Type B pancreatic cell (in vitro differentiated cells): Measurements from ENCODE around the gene FAM216B. TPM values are rescaled to one million over a fixed set of nuclear protein-coding genes. Genes with fewer than 3 reads are reported as not detected.

Experiments used
- DNase-seq: peaks from one replicate; pipeline ENCODE4 v3.0.0; 2021; ENCODE audit warnings: mixed read lengths; ENCODE audit not compliant: unreplicated experiment; ENCODE audit errors: extremely low spot score
- H3K27ac Mint-ChIP-seq: 2 replicates; pipeline ENCODE4 v1.8.0; 2021; ENCODE audit warnings: mild to moderate bottlenecking, mixed read lengths
- H3K27me3 Mint-ChIP-seq: 2 replicates; pipeline ENCODE4 v1.8.0; 2021; ENCODE audit warnings: mixed read lengths
- H3K36me3 Mint-ChIP-seq: 2 replicates; pipeline ENCODE4 v1.8.0; 2021; ENCODE audit warnings: mixed read lengths
- H3K4me1 Mint-ChIP-seq: one replicate; pipeline ENCODE4 v1.8.0; 2021; ENCODE audit warnings: mixed read lengths; ENCODE audit not compliant: unreplicated experiment
- H3K4me3 Mint-ChIP-seq: 2 replicates; pipeline ENCODE4 v1.8.0; 2021; ENCODE audit warnings: mild to moderate bottlenecking, mixed read lengths
- H3K9me3 Mint-ChIP-seq: 2 replicates; pipeline ENCODE4 v1.8.0; 2021; ENCODE audit warnings: mixed read lengths
- CTCF ChIP-seq: fragments of 200-600 bp; sonication (generic); conservative IDR thresholded peaks from 2 replicates; pipeline ENCODE4 v1.5.0; 2021; ENCODE audit warnings: antibody characterized with exemption, mild to moderate bottlenecking
- total RNA-seq: library from RNA; stranded (reverse); gene quantifications from 2 replicates; pipeline ENCODE4 v1.2.1, GENCODE V29; 2021; ENCODE audit warnings: low replicate concordance

The FAM216B gene
- total RNA-seq, 1 donor from 2014 or later, result not detected

GRCh38 chr13:42780044-42780443, 1.3 kb upstream of the FAM216B start:
- H3K4me3 Mint-ChIP-seq, result no peak overlapping the region
- H3K9me3 Mint-ChIP-seq, result peaks cover 5% of the 10 kb centered on the region
- no peaks in the 10 kb centered on the region for H3K4me1 Mint-ChIP-seq
- no peak for TF ChIP-seq CTCF
- no peaks in the 10 kb centered on the region for H3K27me3 Mint-ChIP-seq
- DNase-seq, result no peak
- H3K36me3 Mint-ChIP-seq, result no peaks in the 10 kb centered on the region
- no peak overlapping the region for H3K27ac Mint-ChIP-seq

GRCh38 chr13:42786715-42787114, 5.3 kb downstream of the FAM216B start:
- no peak overlapping the region for H3K27ac Mint-ChIP-seq
- H3K4me1 Mint-ChIP-seq, result no peaks in the 10 kb centered on the region
- no peaks in the 10 kb centered on the region for H3K36me3 Mint-ChIP-seq
- no peak overlapping the region for H3K4me3 Mint-ChIP-seq
- TF ChIP-seq CTCF, result no peak
- DNase-seq, result no peak
- H3K9me3 Mint-ChIP-seq, result peaks cover 4% of the 10 kb centered on the region
- no peaks in the 10 kb centered on the region for H3K27me3 Mint-ChIP-seq

- H3K4me1 Mint-ChIP-seq, result no peaks in the 10 kb centered on the region
- H3K27ac Mint-ChIP-seq, result no peak overlapping the region
Measured at GRCh38 chr13:42788601-42789000, 7.2 kb downstream of the FAM216B start.

GRCh38 chr13:42792154-42792553, 10.8 kb downstream of the FAM216B start:
- no peak overlapping the region for H3K4me3 Mint-ChIP-seq
- no peak for DNase-seq
- H3K36me3 Mint-ChIP-seq, result no peaks in the 10 kb centered on the region
- no peak overlapping the region for H3K27ac Mint-ChIP-seq
- H3K4me1 Mint-ChIP-seq, result no peaks in the 10 kb centered on the region
- peaks cover 7% of the 10 kb centered on the region for H3K9me3 Mint-ChIP-seq
- H3K27me3 Mint-ChIP-seq, result no peaks in the 10 kb centered on the region
- TF ChIP-seq CTCF, result no peak

More at GRCh38 chr13:42788601-42789000, 7.2 kb downstream of the FAM216B start:
- TF ChIP-seq CTCF, result no peak
- no peaks in the 10 kb centered on the region for H3K36me3 Mint-ChIP-seq
- H3K9me3 Mint-ChIP-seq, result peaks cover 7% of the 10 kb centered on the region
- H3K4me3 Mint-ChIP-seq, result no peak overlapping the region
- H3K27me3 Mint-ChIP-seq, result no peaks in the 10 kb centered on the region
- DNase-seq, result no peak

GRCh38 chr13:42794577-42795275, 13.3 kb downstream of the FAM216B start:
- no peaks in the 10 kb centered on the region for H3K36me3 Mint-ChIP-seq
- no peak for TF ChIP-seq CTCF
- H3K9me3 Mint-ChIP-seq, result peaks cover 4% of the 10 kb centered on the region
- H3K27ac Mint-ChIP-seq, result no peak overlapping the region
- no peak overlapping the region for H3K4me3 Mint-ChIP-seq
- H3K27me3 Mint-ChIP-seq, result no peaks in the 10 kb centered on the region
- no peak for DNase-seq
- H3K4me1 Mint-ChIP-seq, result peaks cover 10% of the 10 kb centered on the region
